GM18873 (cell line): Measurements from ENCODE around the gene HSD3B1.
"Not testable (repeated sequence)": the region's sequence is repeated elsewhere in the genome, so short reads cannot be mapped to it uniquely, and the experiment has no call there.

Experiments
- ATAC-seq: cut with Tn5 transposase; IDR thresholded peaks from one replicate; pipeline ENCODE4 v1.9.1; 2021; ENCODE audit warnings: mild to moderate bottlenecking, moderate library complexity, moderate number of reproducible peaks; ENCODE audit not compliant: unreplicated experiment, low FRiP score

The HSD3B1 gene

GRCh38 chr1:119489201-119489600 is 17.8 kb upstream of the HSD3B1 start:
- no peak for ATAC-seq

- no peak for ATAC-seq
Observed at GRCh38 chr1:119490925-119491324, 16.1 kb upstream of the HSD3B1 start.

GRCh38 chr1:119492763-119493162 is 14.2 kb upstream of the HSD3B1 start:
- ATAC-seq = no peak

- no peak for ATAC-seq
Observed at GRCh38 chr1:119504831-119505230, 2.2 kb upstream of the HSD3B1 start.

GRCh38 chr1:119510046-119510445 is 3.0 kb downstream of the HSD3B1 start:
- no peak for ATAC-seq

GRCh38 chr1:119515221-119515620 is 8.2 kb downstream of the HSD3B1 start:
- ATAC-seq = no peak

GRCh38 chr1:119516247-119516646 is 9.2 kb downstream of the HSD3B1 start:
- no peak for ATAC-seq

GRCh38 chr1:119516680-119517079 is 9.7 kb downstream of the HSD3B1 start:
- ATAC-seq = no peak

- ATAC-seq = not testable (repeated sequence)
Observed at GRCh38 chr1:119517667-119518066, 10.7 kb downstream of the HSD3B1 start.

GRCh38 chr1:119531606-119532323 is 24.8 kb downstream of the HSD3B1 start:
- ATAC-seq = no peak

- no peak for ATAC-seq
Observed at GRCh38 chr1:119532324-119532910, 25.4 kb downstream of the HSD3B1 start.

- no peak for ATAC-seq
Observed at GRCh38 chr1:119535381-119535780, 28.4 kb downstream of the HSD3B1 start.

GRCh38 chr1:119537966-119538365 is 31.0 kb downstream of the HSD3B1 start:
- ATAC-seq = no peak

GRCh38 chr1:119539636-119540035 is 32.6 kb downstream of the HSD3B1 start:
- ATAC-seq = no peak

- no peak for ATAC-seq
Observed at GRCh38 chr1:119541389-119541788, 34.4 kb downstream of the HSD3B1 start.

GRCh38 chr1:119542492-119542946 is 35.5 kb downstream of the HSD3B1 start:
- no peak for ATAC-seq

GRCh38 chr1:119544165-119544762 is 37.3 kb downstream of the HSD3B1 start:
- no peak for ATAC-seq

- ATAC-seq = no peak
Observed at GRCh38 chr1:119546641-119547040, 39.6 kb downstream of the HSD3B1 start.

GRCh38 chr1:119547306-119547705 is 40.3 kb downstream of the HSD3B1 start:
- ATAC-seq = no peak

GRCh38 chr1:119547805-119548204 is 40.8 kb downstream of the HSD3B1 start:
- no peak for ATAC-seq

GRCh38 chr1:119549719-119550132 is 42.7 kb downstream of the HSD3B1 start:
- ATAC-seq = no peak

- no peak for ATAC-seq
Observed at GRCh38 chr1:119550381-119550780, 43.4 kb downstream of the HSD3B1 start.
